ENCODE data around the gene ASPN.
A peak's percentile ranks its signal among the peaks of the same experiment; 100 is the strongest.

Gene ASPN

GRCh38 chr9:92474587-92474986 lies 7.7 kb downstream of the ASPN start:
- Histone ChIP-seq H3K4me1 (ENCODE audit: control insufficient read depth, insufficient read depth, low read length) (no peaks in the 10 kb centered on the region), H3K4me3 (ENCODE audit: low read depth, low read length) (no peak overlapping the region), H3K9me3 (ENCODE audit: control insufficient read depth, insufficient read depth, low read depth, low read length) (no peaks in the 10 kb centered on the region), H3K27ac (ENCODE audit: extremely low read depth, low read depth, low read length) (no peak overlapping the region), H3K36me3 (ENCODE audit: control insufficient read depth in 2 of 2, insufficient read depth in 1 of 2, low read length in 2 of 2) (no peaks in the 10 kb centered on the region)
- ChIA-PET POLR2A (no interaction called here), CTCF (no interaction called here)
- TF ChIP-seq ZNF513 (tag by site-specific recombination; IDR thresholded peaks at IDR 0.05) (peak; percentile 97), ZNF610 (tag by site-specific recombination; IDR thresholded peaks at IDR 0.05; ENCODE audit: borderline replicate concordance) (no peak)

- TF ChIP-seq SETDB1 (IDR thresholded peaks at IDR 0.05; ENCODE audit: insufficient read length, low read length), result no peak
- no peak for TF ChIP-seq ZNF114 (tag by site-specific recombination; IDR thresholded peaks at IDR 0.05)
- TF ChIP-seq ZNF157 (tag by site-specific recombination; IDR thresholded peaks at IDR 0.05), result no peak
- TF ChIP-seq KLF8 (tag by site-specific recombination; IDR thresholded peaks at IDR 0.05), result no peak
- TF ChIP-seq ZIC2 (tag by site-specific recombination; IDR thresholded peaks at IDR 0.05), result no peak
- TF ChIP-seq GFI1B (tag by site-specific recombination; IDR thresholded peaks at IDR 0.05), result no peak
- no peak for TF ChIP-seq ZNF473 (tag by site-specific recombination; IDR thresholded peaks at IDR 0.05)
- no peak for TF ChIP-seq GLI4 (tag by site-specific recombination; IDR thresholded peaks at IDR 0.05)
- H3K36me3 ChIP-seq (ENCODE audit: control insufficient read depth in 2 of 2, insufficient read depth in 1 of 2, low read length in 2 of 2), result no peaks in the 10 kb centered on the region
- ChIA-PET POLR2A (no interaction called here), CTCF (interaction anchor here (0.7 kb wide), 1 partner anchor 166 kb away, joined by 3 read pairs; no protein-coding TSS in a partner anchor)
- H3K4me1 ChIP-seq (ENCODE audit: control insufficient read depth, insufficient read depth, low read length), result no peaks in the 10 kb centered on the region
- H3K27ac ChIP-seq (ENCODE audit: extremely low read depth, low read depth, low read length), result no peak overlapping the region
- no peaks in the 10 kb centered on the region for H3K9me3 ChIP-seq (ENCODE audit: control insufficient read depth, insufficient read depth, low read depth, low read length)
- H3K4me3 ChIP-seq (ENCODE audit: low read depth, low read length), result no peak overlapping the region
Measured at GRCh38 chr9:92468206-92468605, 14.1 kb downstream of the ASPN start.

GRCh38 chr9:92467511-92467910 lies 14.8 kb downstream of the ASPN start:
- Histone ChIP-seq H3K27ac (ENCODE audit: extremely low read depth, low read depth, low read length) (no peak overlapping the region), H3K9me3 (ENCODE audit: control insufficient read depth, insufficient read depth, low read depth, low read length) (no peaks in the 10 kb centered on the region), H3K4me3 (ENCODE audit: low read depth, low read length) (no peak overlapping the region), H3K36me3 (ENCODE audit: control insufficient read depth in 2 of 2, insufficient read depth in 1 of 2, low read length in 2 of 2) (no peaks in the 10 kb centered on the region), H3K4me1 (ENCODE audit: control insufficient read depth, insufficient read depth, low read length) (no peaks in the 10 kb centered on the region)
- ChIA-PET CTCF (interaction anchor here (0.6 to 1.5 kb wide), 2 partner anchors 12 to 25 kb away, joined by 3 to 4 read pairs; no protein-coding TSS in a partner anchor), POLR2A (no interaction called here)
- TF ChIP-seq ZBTB10 (tag by site-specific recombination; IDR thresholded peaks at IDR 0.05) (no peak), ZNF140 (tag by site-specific recombination; IDR thresholded peaks at IDR 0.05) (no peak), ZNF391 (tag by site-specific recombination; IDR thresholded peaks at IDR 0.05; ENCODE audit: borderline replicate concordance, low read depth) (no peak), PATZ1 (tag by site-specific recombination; IDR thresholded peaks at IDR 0.05) (no peak)
